RWPE2 (cell line): ENCODE measurements around the gene SURF4.
"Not testable (repeated sequence)": the region's sequence is repeated elsewhere in the genome, so short reads cannot be mapped to it uniquely, and the experiment has no call there.

Source experiments
- ATAC-seq: fragments of 200-7000 bp; cut with Tn5 transposase; 3 replicates; pipeline ENCODE4 v1.9.1; 2021; ENCODE audit warnings: low read depth
- DNase-seq: peaks from one replicate; pipeline ENCODE4 v3.0.0-alpha.2; 2020; ENCODE audit warnings: low spot score
- H3K27ac ChIP-seq: fragments of 450-650 bp; 2 replicates; pipeline ENCODE4 v1.5.1; 2017; ENCODE audit warnings: mild to moderate bottlenecking; ENCODE audit not compliant: poor library complexity, severe bottlenecking
- H3K27me3 ChIP-seq: fragments of 250-450 bp; sonication (Bioruptor Pico); 2 replicates; pipeline ENCODE4 v1.5.1; 2021; ENCODE audit warnings: mild to moderate bottlenecking, moderate library complexity; ENCODE audit not compliant: insufficient read depth, poor library complexity, severe bottlenecking
- H3K36me3 ChIP-seq: fragments of 250-450 bp; sonication (Bioruptor Pico); 2 replicates; pipeline ENCODE4 v1.5.1; 2020; ENCODE audit warnings: low read depth, mild to moderate bottlenecking, moderate library complexity
- H3K4me1 ChIP-seq: fragments of 250-450 bp; sonication (Bioruptor Pico); 2 replicates; pipeline ENCODE4 v1.5.1; 2021; ENCODE audit warnings: mild to moderate bottlenecking, moderate library complexity; ENCODE audit not compliant: insufficient read depth, poor library complexity, severe bottlenecking
- H3K4me3 ChIP-seq: fragments of 250-450 bp; sonication (Bioruptor Pico); 2 replicates; pipeline ENCODE4 v1.5.1; 2021; ENCODE audit warnings: mild to moderate bottlenecking, moderate library complexity; ENCODE audit not compliant: severe bottlenecking
- H3K9me3 ChIP-seq: fragments of 250-450 bp; sonication (Bioruptor Pico); 2 replicates; pipeline ENCODE4 v1.5.1; 2021; ENCODE audit warnings: mild to moderate bottlenecking, moderate library complexity; ENCODE audit not compliant: severe bottlenecking
- CTCF ChIP-seq: fragments of 450-650 bp; IDR thresholded peaks from one replicate; pipeline ENCODE4 v1.5.1; 2017; ENCODE audit warnings: mild to moderate bottlenecking, moderate library complexity; ENCODE audit not compliant: poor library complexity, severe bottlenecking

The SURF4 gene

GRCh38 chr9:133332381-133332730, 43.5 kb downstream of the SURF4 start:
- no peak overlapping the region for H3K27ac ChIP-seq
- TF ChIP-seq CTCF = no peak
- no peaks in the 10 kb centered on the region for H3K27me3 ChIP-seq
- H3K4me3 ChIP-seq = no peak overlapping the region
- H3K36me3 ChIP-seq = peaks cover 44% of the 10 kb centered on the region
- ATAC-seq (no peak), DNase-seq (no peak)
- H3K9me3 ChIP-seq = no peaks in the 10 kb centered on the region
- no peaks in the 10 kb centered on the region for H3K4me1 ChIP-seq

GRCh38 chr9:133331641-133332380, 44.0 kb downstream of the SURF4 start:
- no peak for TF ChIP-seq CTCF
- Histone ChIP-seq H3K27me3 (no peaks in the 10 kb centered on the region), H3K27ac (no peak overlapping the region), H3K36me3 (peaks cover 44% of the 10 kb centered on the region), H3K4me3 (no peak overlapping the region), H3K9me3 (no peaks in the 10 kb centered on the region), H3K4me1 (no peaks in the 10 kb centered on the region)
- DNase-seq (no peak), ATAC-seq (no peak)

DNA sequence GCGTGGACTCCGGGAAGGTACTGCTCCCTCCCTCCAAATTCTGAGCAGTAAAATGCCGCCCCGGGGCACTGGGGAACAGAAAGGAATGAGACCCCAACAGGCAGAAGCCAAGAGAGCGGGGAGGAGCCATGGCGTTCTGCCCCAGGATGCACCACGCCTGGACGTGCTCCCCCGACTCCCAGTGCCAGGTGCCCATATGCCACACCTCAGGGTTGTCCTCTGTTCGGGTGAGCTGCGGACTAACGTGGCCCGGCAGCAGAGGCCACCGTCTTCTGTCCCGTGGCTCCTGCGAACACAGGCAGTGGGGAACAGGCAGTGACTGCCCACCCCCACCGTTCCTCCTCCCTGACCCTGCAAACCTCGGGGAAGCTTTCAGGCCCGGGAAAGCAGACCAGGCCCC, 44.6 kb downstream of the SURF4 start:
- no peak for TF ChIP-seq CTCF

DNA sequence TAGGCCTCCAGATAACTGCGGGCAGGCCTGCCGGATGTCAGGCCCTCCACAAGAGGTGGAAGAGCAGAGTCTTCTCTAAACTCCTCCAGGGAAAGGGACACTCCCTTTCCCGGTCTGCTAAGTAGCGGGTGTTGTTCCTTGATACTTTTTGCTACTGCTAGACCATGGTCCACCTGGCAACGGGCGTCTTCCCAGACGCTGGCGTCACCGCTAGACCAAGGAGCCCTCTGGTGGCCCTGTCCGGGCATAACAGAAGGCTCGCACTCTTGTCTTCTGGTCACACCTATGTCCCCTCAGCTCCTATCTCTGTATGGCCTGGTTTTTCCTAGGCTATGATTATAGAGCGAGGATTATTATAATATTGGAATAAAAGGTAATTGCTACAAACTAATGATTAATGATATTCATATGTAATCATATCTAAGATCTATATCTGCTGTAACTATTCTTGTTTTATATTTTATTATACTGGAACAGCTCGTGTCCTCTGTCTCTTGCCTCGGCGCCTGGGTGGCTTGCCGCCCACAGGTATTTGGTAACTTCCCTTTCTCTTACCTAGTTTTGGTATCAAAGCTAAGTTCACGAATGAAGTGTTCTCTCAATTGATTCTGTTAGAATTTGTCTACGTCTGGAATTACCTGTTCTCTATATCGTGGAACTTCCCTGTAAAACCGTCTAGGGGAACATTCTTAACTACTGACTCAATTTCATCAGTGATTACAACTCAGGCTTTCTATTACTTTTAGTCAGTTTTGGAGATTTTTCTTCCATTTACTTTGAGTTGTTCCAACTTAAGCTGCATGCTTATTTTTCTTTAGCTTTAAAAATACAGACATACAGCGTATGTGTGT, 46.3 kb downstream of the SURF4 start:
- not testable (repeated sequence) for H3K4me1 ChIP-seq, DNase-seq, H3K9me3 ChIP-seq, H3K4me3 ChIP-seq, H3K27me3 ChIP-seq, H3K27ac ChIP-seq
- ATAC-seq = peak; percentile 55; the same call in 2 of the 3 replicates
- peak; percentile 79 for TF ChIP-seq CTCF
- H3K36me3 ChIP-seq = peaks cover 39% of the 10 kb centered on the region

More for the DNA sequence above, 44.6 kb downstream of the SURF4 start:
- ATAC-seq (no peak), DNase-seq (no peak)
- Histone ChIP-seq H3K4me3 (no peak overlapping the region), H3K4me1 (no peaks in the 10 kb centered on the region), H3K36me3 (peaks cover 44% of the 10 kb centered on the region), H3K27ac (no peak overlapping the region), H3K9me3 (no peaks in the 10 kb centered on the region), H3K27me3 (no peaks in the 10 kb centered on the region)
